ENCODE results near the gene OLIG3.

OLIG3 gene

GRCh38 chr6:137494988-137495702 is 951 bp upstream of the OLIG3 start:
- Histone ChIP-seq H3K27ac (no peak overlapping the region), H3K4me2 (ENCODE audit: low read length) (no peak overlapping the region), H3K4me3 (ENCODE audit: low read depth, low read length) (no peak overlapping the region), H3K79me2 (no peaks in the 10 kb centered on the region), H3K36me3 (ENCODE audit: control insufficient read depth, insufficient read depth, low read length) (no peaks in the 10 kb centered on the region), H3K4me1 (no peaks in the 10 kb centered on the region), H3K27me3 (ENCODE audit: control insufficient read depth, insufficient read depth, low read length) (peaks cover 45% of the 10 kb centered on the region), H3K9ac (no peak overlapping the region), H3K9me3 (ENCODE audit: control insufficient read depth, low read length) (no peaks in the 10 kb centered on the region), H2AFZ (no peak overlapping the region)
- no peak for TF ChIP-seq CTCF (IDR thresholded peaks at IDR 0.05)

- no peak overlapping the region for H3K27ac ChIP-seq
These were observed 766 bp downstream of the OLIG3 start for GRCh38 chr6:137493218-137494038.

GRCh38 chr6:137492289-137493217 is 1.6 kb downstream of the OLIG3 start:
- H3K36me3 ChIP-seq (ENCODE audit: control insufficient read depth, insufficient read depth, low read length) = no peaks in the 10 kb centered on the region
- peaks cover 49% of the 10 kb centered on the region for H3K27me3 ChIP-seq (ENCODE audit: control insufficient read depth, insufficient read depth, low read length)
- H3K4me3 ChIP-seq (ENCODE audit: low read depth, low read length) = no peak overlapping the region
- no peak overlapping the region for H3K9ac ChIP-seq
- no peak overlapping the region for H2AFZ ChIP-seq
- H3K4me1 ChIP-seq = no peaks in the 10 kb centered on the region
- no peaks in the 10 kb centered on the region for H3K9me3 ChIP-seq (ENCODE audit: control insufficient read depth, low read length)
- H3K79me2 ChIP-seq = no peaks in the 10 kb centered on the region
- H3K27ac ChIP-seq = no peak overlapping the region
- no peak overlapping the region for H3K4me2 ChIP-seq (ENCODE audit: low read length)
- no peak for TF ChIP-seq CTCF (IDR thresholded peaks at IDR 0.05)

More at GRCh38 chr6:137493218-137494038, 766 bp downstream of the OLIG3 start:
- H3K36me3 ChIP-seq (ENCODE audit: control insufficient read depth, insufficient read depth, low read length) = no peaks in the 10 kb centered on the region
- H2AFZ ChIP-seq = no peak overlapping the region
- H3K79me2 ChIP-seq = no peaks in the 10 kb centered on the region
- H3K9me3 ChIP-seq (ENCODE audit: control insufficient read depth, low read length) = no peaks in the 10 kb centered on the region
- H3K4me1 ChIP-seq = no peaks in the 10 kb centered on the region
- H3K4me3 ChIP-seq (ENCODE audit: low read depth, low read length) = no peak overlapping the region
- no peak overlapping the region for H3K9ac ChIP-seq
- no peak overlapping the region for H3K4me2 ChIP-seq (ENCODE audit: low read length)
- H3K27me3 ChIP-seq (ENCODE audit: control insufficient read depth, insufficient read depth, low read length) = peaks cover 50% of the 10 kb centered on the region
- TF ChIP-seq CTCF (IDR thresholded peaks at IDR 0.05) = no peak

- Histone ChIP-seq H3K9ac (no peak overlapping the region), H3K27me3 (ENCODE audit: control insufficient read depth, insufficient read depth, low read length) (peaks cover 46% of the 10 kb centered on the region), H3K4me3 (ENCODE audit: low read depth, low read length) (no peak overlapping the region), H3K4me1 (no peaks in the 10 kb centered on the region), H3K36me3 (ENCODE audit: control insufficient read depth, insufficient read depth, low read length) (no peaks in the 10 kb centered on the region), H3K4me2 (ENCODE audit: low read length) (no peak overlapping the region), H3K79me2 (no peaks in the 10 kb centered on the region), H3K9me3 (ENCODE audit: control insufficient read depth, low read length) (no peaks in the 10 kb centered on the region), H2AFZ (no peak overlapping the region), H3K27ac (no peak overlapping the region)
- TF ChIP-seq CTCF (IDR thresholded peaks at IDR 0.05) = no peak
These were observed 2.7 kb downstream of the OLIG3 start for GRCh38 chr6:137491478-137491877.
